ENCODE data around the gene NFS1.
"Not testable (repeated sequence)": the region's sequence is repeated elsewhere in the genome, so short reads cannot be mapped to it uniquely, and the experiment has no call there.

Gene NFS1

DNA sequence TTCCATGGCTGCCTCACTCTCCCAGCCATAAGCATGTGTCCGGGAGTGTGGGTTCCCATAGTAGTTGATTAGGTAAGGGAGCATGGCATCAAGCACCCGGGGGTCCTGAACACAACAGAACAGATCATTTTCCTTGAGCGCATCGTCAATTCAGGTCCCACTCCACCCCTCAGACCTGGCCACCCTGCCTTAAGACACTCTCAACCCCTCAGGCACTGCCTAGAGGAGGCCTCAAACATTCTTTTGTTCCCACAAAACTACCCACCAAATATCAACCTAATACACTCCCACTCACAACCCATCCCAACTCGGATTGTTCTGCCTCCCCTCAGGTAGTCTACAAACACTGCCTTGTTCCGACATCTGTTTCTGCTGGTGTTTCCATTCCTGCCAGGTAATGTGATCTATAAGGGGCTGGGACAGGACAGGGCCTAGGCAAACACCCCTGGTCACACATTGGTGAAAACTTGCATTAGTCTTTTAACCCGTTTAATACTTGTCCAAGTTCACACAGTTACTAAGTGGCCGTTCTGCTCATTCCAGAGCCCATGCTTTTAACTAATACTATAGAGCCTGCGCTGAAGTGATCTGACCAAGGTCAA, 1.4 kb downstream of the NFS1 start:
- TF ChIP-seq, protein P1, sequence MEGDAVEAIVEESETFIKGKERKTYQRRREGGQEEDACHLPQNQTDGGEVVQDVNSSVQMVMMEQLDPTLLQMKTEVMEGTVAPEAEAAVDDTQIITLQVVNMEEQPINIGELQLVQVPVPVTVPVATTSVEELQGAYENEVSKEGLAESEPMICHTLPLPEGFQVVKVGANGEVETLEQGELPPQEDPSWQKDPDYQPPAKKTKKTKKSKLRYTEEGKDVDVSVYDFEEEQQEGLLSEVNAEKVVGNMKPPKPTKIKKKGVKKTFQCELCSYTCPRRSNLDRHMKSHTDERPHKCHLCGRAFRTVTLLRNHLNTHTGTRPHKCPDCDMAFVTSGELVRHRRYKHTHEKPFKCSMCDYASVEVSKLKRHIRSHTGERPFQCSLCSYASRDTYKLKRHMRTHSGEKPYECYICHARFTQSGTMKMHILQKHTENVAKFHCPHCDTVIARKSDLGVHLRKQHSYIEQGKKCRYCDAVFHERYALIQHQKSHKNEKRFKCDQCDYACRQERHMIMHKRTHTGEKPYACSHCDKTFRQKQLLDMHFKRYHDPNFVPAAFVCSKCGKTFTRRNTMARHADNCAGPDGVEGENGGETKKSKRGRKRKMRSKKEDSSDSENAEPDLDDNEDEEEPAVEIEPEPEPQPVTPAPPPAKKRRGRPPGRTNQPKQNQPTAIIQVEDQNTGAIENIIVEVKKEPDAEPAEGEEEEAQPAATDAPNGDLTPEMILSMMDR (IDR thresholded peaks at IDR 0.05; ENCODE audit: low read depth, low read length) = no peak
- DNase-seq (ENCODE audit: low read depth in 2 of 2) = no peak
- H3K4me3 ChIP-seq (replicated peaks in 1 of 2; ENCODE audit: low read depth in 2 of 2, low read length in 2 of 2) = peak overlapping the region in 1 of 2 donors; percentile 98

GRCh38 chr20:35695978-35696377, 3.2 kb downstream of the NFS1 start:
- TF ChIP-seq, protein P1 (IDR thresholded peaks at IDR 0.05; ENCODE audit: low read depth, low read length) = no peak
- DNase-seq (ENCODE audit: low read depth in 2 of 2) = no peak
- no peak overlapping the region for H3K4me3 ChIP-seq (replicated peaks in 1 of 2; ENCODE audit: low read depth in 2 of 2, low read length in 2 of 2)

- no peak for DNase-seq (ENCODE audit: low read depth in 2 of 2)
- TF ChIP-seq, protein P1 (IDR thresholded peaks at IDR 0.05; ENCODE audit: low read depth, low read length) = no peak
- no peak overlapping the region for H3K4me3 ChIP-seq (replicated peaks in 1 of 2; ENCODE audit: low read depth in 2 of 2, low read length in 2 of 2)
Measured at GRCh38 chr20:35695245-35695749, 3.9 kb downstream of the NFS1 start.

- TF ChIP-seq, protein P1 (IDR thresholded peaks at IDR 0.05; ENCODE audit: low read depth, low read length) = no peak
- no peak overlapping the region for H3K4me3 ChIP-seq (replicated peaks in 1 of 2; ENCODE audit: low read depth in 2 of 2, low read length in 2 of 2)
- DNase-seq (ENCODE audit: low read depth in 2 of 2) = no peak
Measured at GRCh38 chr20:35690265-35690664, 8.9 kb downstream of the NFS1 start.

DNA sequence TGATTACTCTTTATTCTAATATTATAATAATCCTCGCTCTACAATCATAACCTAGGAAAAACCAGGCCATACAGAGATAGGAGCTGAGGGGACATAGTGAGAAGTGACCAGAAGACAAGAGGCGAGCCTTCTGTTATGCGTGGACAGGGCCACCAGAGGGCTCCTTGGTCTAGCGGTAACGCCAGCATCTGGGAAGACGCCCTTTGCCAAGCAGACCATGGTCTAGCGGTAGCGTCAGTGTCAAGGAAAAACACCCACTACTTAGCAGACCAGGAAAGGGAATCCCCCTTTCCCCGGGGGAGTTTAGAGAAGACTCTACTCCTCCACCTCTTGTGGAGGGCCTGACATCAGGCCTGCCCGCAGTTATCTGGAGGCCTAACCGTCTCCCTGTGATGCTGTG, 12.3 kb downstream of the NFS1 start:
- H3K4me3 ChIP-seq (replicated peaks in 1 of 2; ENCODE audit: low read depth in 2 of 2, low read length in 2 of 2) = not testable (repeated sequence)
- TF ChIP-seq, protein P1 (IDR thresholded peaks at IDR 0.05; ENCODE audit: low read depth, low read length) = peak; percentile 31
- peak in 1 of 2 donors; percentile 20 for DNase-seq (ENCODE audit: low read depth in 2 of 2)

- H3K4me3 ChIP-seq (replicated peaks in 1 of 2; ENCODE audit: low read depth in 2 of 2, low read length in 2 of 2); DNase-seq (ENCODE audit: low read depth in 2 of 2): not testable (repeated sequence)
Measured at GRCh38 chr20:35685368-35685767, 13.8 kb downstream of the NFS1 start.

GRCh38 chr20:35681960-35682359, 17.2 kb downstream of the NFS1 start:
- H3K4me3 ChIP-seq (replicated peaks in 1 of 2; ENCODE audit: low read depth in 2 of 2, low read length in 2 of 2) = no peak overlapping the region
- TF ChIP-seq, protein P1 (IDR thresholded peaks at IDR 0.05; ENCODE audit: low read depth, low read length) = no peak
- DNase-seq (ENCODE audit: low read depth in 2 of 2) = no peak
